NCI-H2107 treated with DMSO at 0.1 percent for 48 hours (cell line): ENCODE measurements around the gene RASGRF1.

Source experiments
- DNase-seq: peaks from one replicate; lab custom pipeline; 2025; ENCODE audit not compliant: unreplicated experiment; lab: John Stamatoyannopoulos, UW

The RASGRF1 gene

GRCh38 chr15:78914027-78914764 lies 176.4 kb downstream of the RASGRF1 start:
- DNase-seq = no peak

- no peak for DNase-seq
These were observed 177.6 kb downstream of the RASGRF1 start for GRCh38 chr15:78913012-78913411.

- DNase-seq = no peak
These were observed 178.3 kb downstream of the RASGRF1 start for GRCh38 chr15:78912316-78912715.

GRCh38 chr15:78910271-78910670 lies 180.3 kb downstream of the RASGRF1 start:
- DNase-seq = no peak
